ENCODE results near the gene SCN1B.
A peak's percentile ranks its signal among the peaks of the same experiment; 100 is the strongest.
"Not testable (repeated sequence)": the region's sequence is repeated elsewhere in the genome, so short reads cannot be mapped to it uniquely, and the experiment has no call there.

SCN1B gene

GRCh38 chr19:35042954-35043604, 12.8 kb downstream of the SCN1B start:
- no peak for FAIRE-seq
- no peak for DNase-seq (ENCODE audit: insufficient read length, low spot score)
- TF ChIP-seq POLR2A (IDR thresholded peaks at IDR 0.05; ENCODE audit: low read depth, low read length), result no peak

GRCh38 chr19:35043906-35044305, 13.6 kb downstream of the SCN1B start:
- DNase-seq (ENCODE audit: insufficient read length, low spot score) (no peak), FAIRE-seq (no peak)
- TF ChIP-seq POLR2A (IDR thresholded peaks at IDR 0.05; ENCODE audit: low read depth, low read length), result no peak

DNA sequence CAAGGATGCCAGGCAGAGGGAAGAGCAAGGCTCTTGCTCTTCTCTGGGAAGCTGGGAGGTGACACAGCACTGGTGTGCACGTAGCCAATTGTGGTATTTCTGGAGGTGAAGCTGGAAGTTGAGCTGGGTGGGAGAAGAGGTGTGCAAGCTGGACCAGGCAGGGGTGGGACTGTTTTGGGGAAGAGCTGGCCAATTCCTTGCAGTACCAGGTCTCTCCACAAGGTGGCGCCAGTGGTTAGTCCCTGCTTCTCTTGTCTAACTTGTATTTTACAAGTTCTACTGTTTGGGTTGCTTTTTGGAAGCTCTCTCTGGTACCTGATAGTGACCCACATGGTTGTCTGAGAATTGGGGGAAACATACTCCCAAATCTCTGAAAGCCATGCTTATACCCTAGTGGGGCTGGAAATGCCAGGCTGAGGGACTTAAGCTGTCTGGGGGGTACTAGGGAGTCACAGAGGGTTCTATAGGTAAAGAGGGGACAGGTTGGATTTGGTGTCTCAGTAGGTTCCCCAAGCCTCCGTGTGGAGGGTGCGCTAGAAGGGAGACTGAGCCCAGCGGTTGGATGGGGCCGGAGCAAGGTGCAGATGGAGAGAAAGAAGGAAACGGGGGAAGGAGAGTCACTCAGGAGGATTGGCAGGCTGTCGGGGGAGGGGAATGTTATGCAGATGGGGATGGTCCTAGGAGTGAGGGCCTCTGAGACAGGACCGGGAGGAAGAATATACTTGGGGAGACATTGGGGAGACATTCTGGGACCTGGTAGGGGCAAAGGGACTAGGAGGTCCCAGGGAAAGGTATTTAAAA, 14.2 kb downstream of the SCN1B start:
- FAIRE-seq (peak; percentile 66), DNase-seq (ENCODE audit: insufficient read length, low spot score) (peak; percentile 85)
- no peak for TF ChIP-seq POLR2A (IDR thresholded peaks at IDR 0.05; ENCODE audit: low read depth, low read length)

DNA sequence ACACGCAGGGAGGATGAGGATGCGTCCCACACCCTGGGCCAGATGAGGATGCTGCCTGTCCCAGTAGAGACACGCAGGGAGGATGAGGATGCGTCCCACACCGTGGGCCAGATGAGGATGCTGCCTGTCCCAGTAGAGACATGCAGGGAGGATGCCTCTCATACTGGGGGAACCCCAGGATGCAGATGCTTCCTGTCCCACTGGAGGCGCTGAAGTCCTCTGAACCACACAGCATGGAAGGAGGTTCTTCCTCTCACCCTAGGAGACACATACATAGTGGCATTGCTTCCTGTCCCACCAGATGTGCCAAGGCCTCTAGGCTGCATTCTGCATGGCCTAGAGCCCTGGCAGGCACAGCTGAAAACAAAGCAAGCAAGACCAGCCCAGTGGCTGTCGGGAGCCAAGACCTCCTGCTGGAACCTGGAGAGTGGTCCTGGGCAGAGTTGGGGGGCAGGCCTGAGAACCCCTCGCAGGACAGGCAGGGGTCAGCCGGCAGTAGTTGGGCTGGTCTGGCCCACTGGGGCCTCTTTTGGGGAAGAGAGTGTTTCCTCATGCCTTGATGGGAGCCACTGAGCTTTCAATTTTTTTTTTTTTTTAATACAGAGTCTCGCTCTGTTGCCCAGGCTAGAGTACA, 15.5 kb downstream of the SCN1B start:
- FAIRE-seq, result no peak
- no peak for TF ChIP-seq POLR2A (IDR thresholded peaks at IDR 0.05; ENCODE audit: low read depth, low read length)
- DNase-seq (ENCODE audit: insufficient read length, low spot score), result peak; percentile 91

- no peak for TF ChIP-seq POLR2A (IDR thresholded peaks at IDR 0.05; ENCODE audit: low read depth, low read length)
- DNase-seq (ENCODE audit: insufficient read length, low spot score), result no peak
- no peak for FAIRE-seq
These were observed 16.2 kb downstream of the SCN1B start for GRCh38 chr19:35046461-35046860.

DNA sequence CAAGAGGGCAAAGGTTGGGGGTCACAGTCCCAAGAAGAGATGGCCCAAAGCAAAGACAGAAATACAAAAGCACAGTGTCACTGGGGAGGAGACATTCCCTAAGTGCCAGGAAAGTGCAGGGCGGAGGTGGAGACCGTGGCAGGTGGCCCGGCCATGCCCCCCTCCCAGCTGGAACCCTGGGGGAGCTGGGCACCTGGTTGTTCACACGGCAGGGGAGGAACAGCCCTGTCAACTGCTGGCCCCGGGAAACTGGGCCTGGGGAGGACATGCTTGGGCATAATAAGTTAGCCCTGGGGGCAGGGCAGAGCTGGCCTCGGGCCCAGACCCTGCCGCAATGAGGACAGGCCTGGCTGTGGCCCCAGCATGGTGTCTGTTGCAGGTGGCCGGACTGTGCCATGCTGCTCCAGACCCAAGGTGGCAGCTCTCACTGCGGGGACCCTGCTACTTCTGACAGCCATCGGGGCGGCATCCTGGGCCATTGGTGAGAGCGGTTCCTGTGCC, 18.7 kb downstream of the SCN1B start:
- no peak for TF ChIP-seq POLR2A (IDR thresholded peaks at IDR 0.05; ENCODE audit: low read depth, low read length)
- no peak for DNase-seq (ENCODE audit: insufficient read length, low spot score)
- no peak for FAIRE-seq

GRCh38 chr19:35049456-35049855, 19.2 kb downstream of the SCN1B start:
- no peak for TF ChIP-seq POLR2A (IDR thresholded peaks at IDR 0.05; ENCODE audit: low read depth, low read length)
- FAIRE-seq, result no peak
- no peak for DNase-seq (ENCODE audit: insufficient read length, low spot score)

GRCh38 chr19:35050662-35051061, 20.4 kb downstream of the SCN1B start:
- DNase-seq (ENCODE audit: insufficient read length, low spot score); FAIRE-seq: not testable (repeated sequence)

GRCh38 chr19:35051268-35051667, 21.0 kb downstream of the SCN1B start:
- not testable (repeated sequence) for DNase-seq (ENCODE audit: insufficient read length, low spot score); FAIRE-seq

- TF ChIP-seq POLR2A (IDR thresholded peaks at IDR 0.05; ENCODE audit: low read depth, low read length), result no peak
- DNase-seq (ENCODE audit: insufficient read length, low spot score) (no peak), FAIRE-seq (no peak)
These were observed 21.5 kb downstream of the SCN1B start for GRCh38 chr19:35051796-35052195.

DNA sequence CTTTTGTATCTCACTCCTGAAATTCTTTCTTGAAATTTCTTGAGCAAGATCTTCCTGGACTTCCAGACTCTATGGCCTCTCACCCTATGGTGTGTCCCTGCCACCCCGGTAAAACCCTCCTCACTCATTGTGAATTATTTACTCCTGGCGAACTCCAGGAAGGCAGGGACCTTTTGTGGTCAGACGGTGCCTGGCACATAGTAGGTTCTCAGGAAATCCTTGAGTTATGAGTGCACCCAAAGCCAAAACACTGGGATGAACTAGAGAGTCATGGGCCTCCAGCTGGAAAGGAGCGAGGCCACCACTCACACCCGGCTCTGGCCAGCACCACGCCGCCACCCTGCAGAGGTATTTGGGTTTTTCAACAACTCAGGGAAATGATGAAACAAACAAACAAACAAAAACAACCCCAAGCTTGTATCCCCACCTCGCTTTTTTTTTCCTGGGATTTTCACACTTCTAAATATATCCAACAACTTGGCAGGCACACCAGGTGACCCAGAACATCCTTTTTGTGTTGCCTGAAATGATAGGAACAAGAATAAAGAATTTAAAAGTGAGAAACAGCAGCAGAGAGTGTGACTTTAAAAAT, 22.4 kb downstream of the SCN1B start:
- DNase-seq (ENCODE audit: insufficient read length, low spot score), result no peak
- no peak for TF ChIP-seq POLR2A (IDR thresholded peaks at IDR 0.05; ENCODE audit: low read depth, low read length)
- no peak for FAIRE-seq

- TF ChIP-seq POLR2A (IDR thresholded peaks at IDR 0.05; ENCODE audit: low read depth, low read length), result no peak
- FAIRE-seq, result no peak
- DNase-seq (ENCODE audit: insufficient read length, low spot score), result no peak
These were observed 23.5 kb downstream of the SCN1B start for GRCh38 chr19:35053667-35054293.

- no peak for TF ChIP-seq POLR2A (IDR thresholded peaks at IDR 0.05; ENCODE audit: low read depth, low read length)
- DNase-seq (ENCODE audit: insufficient read length, low spot score) (no peak), FAIRE-seq (no peak)
These were observed 24.4 kb downstream of the SCN1B start for GRCh38 chr19:35054626-35055025.

- DNase-seq (ENCODE audit: insufficient read length, low spot score) (no peak), FAIRE-seq (no peak)
- no peak for TF ChIP-seq POLR2A (IDR thresholded peaks at IDR 0.05; ENCODE audit: low read depth, low read length)
These were observed 25.5 kb downstream of the SCN1B start for GRCh38 chr19:35055715-35056179.

Data from H54 (cell line).